Measurements from ENCODE around the gene PGA3.

Gene PGA3

GRCh38 chr11:61254403-61255025 is 51.2 kb downstream of the PGA3 start:
- ChIA-PET CTCF (interaction anchor here (0.6 to 2.7 kb wide), 26 partner anchors 9 to 1061 kb away, joined by 3 to 31 read pairs (median 4); partner anchors contain the start of gene VWCE), POLR2A (no interaction called here)
- H3K4me3 ChIP-seq (ENCODE audit: low read depth, low read length): no peak overlapping the region
- TF ChIP-seq ZNF174 (tag by site-specific recombination; IDR thresholded peaks at IDR 0.05) (no peak), CTCF (tag by site-specific recombination; IDR thresholded peaks at IDR 0.05) (peak; percentile 59), ZNF140 (tag by site-specific recombination; IDR thresholded peaks at IDR 0.05) (no peak), ZNF654 (tag by site-specific recombination; IDR thresholded peaks at IDR 0.05; ENCODE audit: low read depth) (peak; percentile 61), ZNF18 (tag by site-specific recombination; IDR thresholded peaks at IDR 0.05) (no peak), PBX3 (CRISPR knock-in tag; IDR thresholded peaks at IDR 0.05) (0 out of 2 replicates have a peak, but pooled peaks have one; percentile 38), ZIC2 (tag by site-specific recombination; IDR thresholded peaks at IDR 0.05) (peak; percentile 16; the same call in 1 of the 2 replicates)
- H3K4me1 ChIP-seq (ENCODE audit: control insufficient read depth, insufficient read depth, low read length): no peaks in the 10 kb centered on the region
- H3K36me3 ChIP-seq (ENCODE audit: control insufficient read depth in 2 of 2, insufficient read depth in 1 of 2, low read length in 2 of 2): peaks cover 0 to 8% of the 10 kb centered on the region in 2 experiments; a peak in 1 of 3 replicates
- H3K27ac ChIP-seq (ENCODE audit: extremely low read depth, low read depth, low read length): no peak overlapping the region
- no peaks in the 10 kb centered on the region for H3K9me3 ChIP-seq (ENCODE audit: control insufficient read depth, insufficient read depth, low read depth, low read length)

- CTCF ChIA-PET: interaction anchor here (0.6 kb wide), 2 partner anchors 205 to 423 kb away, joined by 3 read pairs; no protein-coding TSS in a partner anchor
- TF ChIP-seq ZNF473 (tag by site-specific recombination; IDR thresholded peaks at IDR 0.05): no peak
- TF ChIP-seq ZNF426 (tag by site-specific recombination; IDR thresholded peaks at IDR 0.05): no peak
- no peak for TF ChIP-seq ZNF624 (tag by site-specific recombination; IDR thresholded peaks at IDR 0.05)
- no peak for TF ChIP-seq PATZ1 (tag by site-specific recombination; IDR thresholded peaks at IDR 0.05)
- TF ChIP-seq ZNF169 (tag by site-specific recombination; IDR thresholded peaks at IDR 0.05): no peak
- TF ChIP-seq ZNF645 (tag by site-specific recombination; IDR thresholded peaks at IDR 0.05): no peak
- no peak for TF ChIP-seq ZNF660 (tag by site-specific recombination; IDR thresholded peaks at IDR 0.05)
- TF ChIP-seq ZNF549 (tag by site-specific recombination; IDR thresholded peaks at IDR 0.05): no peak
- TF ChIP-seq ZNF416 (tag by site-specific recombination; IDR thresholded peaks at IDR 0.05): no peak
- no peak for TF ChIP-seq ZNF280D (tag by site-specific recombination; IDR thresholded peaks at IDR 0.05)
- Histone ChIP-seq H3K27ac (ENCODE audit: extremely low read depth, low read depth, low read length) (no peak overlapping the region), H3K4me3 (ENCODE audit: low read depth, low read length) (no peak overlapping the region), H3K36me3 (ENCODE audit: control insufficient read depth in 2 of 2, insufficient read depth in 1 of 2, low read length in 2 of 2) (peaks cover 0 to 8% of the 10 kb centered on the region in 2 experiments; a peak in 2 of 3 replicates), H3K9me3 (ENCODE audit: control insufficient read depth, insufficient read depth, low read depth, low read length) (no peaks in the 10 kb centered on the region), H3K4me1 (ENCODE audit: control insufficient read depth, insufficient read depth, low read length) (no peaks in the 10 kb centered on the region)
- POLR2A ChIA-PET: no interaction called here
These were observed 53.6 kb downstream of the PGA3 start for GRCh38 chr11:61256710-61257482.
